Activated CD8-positive, alpha-beta T cell treated with anti-CD3 and anti-CD28 coated beads for 36 hours (primary cell): ENCODE measurements around the gene CAPN5. TPM values are rescaled to one million over a fixed set of nuclear protein-coding genes. Genes with fewer than 3 reads are reported as not detected.

Source experiments
- ATAC-seq: fragments of 200-7000 bp; cut with Tn5 transposase; one replicate; pipeline ENCODE4 v1.10.0; 2021; ENCODE audit warnings: mild to moderate bottlenecking, moderate library complexity
- CTCF ChIA-PET: fragments of 350-600 bp; sonication (Branson Sonifier 250); formaldehyde crosslinking; loops from one replicate; lab custom pipeline; 2021; ENCODE audit warnings: antibody characterized with exemption; lab: Charles Lee
- POLR2A ChIA-PET: fragments of 350-600 bp; sonication (Branson Sonifier 250); formaldehyde crosslinking; loops from one replicate; lab custom pipeline; 2021; ENCODE audit warnings: antibody characterized with exemption; lab: Charles Lee
- DNase-seq: peaks from one replicate; pipeline ENCODE4 v3.0.0-alpha.2; 2020
- H3K27ac Mint-ChIP-seq: one replicate; pipeline ENCODE4 v1.8.0; 2021; ENCODE audit warnings: mild to moderate bottlenecking, mixed read lengths
- H3K27me3 Mint-ChIP-seq: one replicate; pipeline ENCODE4 v1.8.0; 2021; ENCODE audit warnings: mixed read lengths
- H3K36me3 Mint-ChIP-seq: one replicate; pipeline ENCODE4 v1.8.0; 2021; ENCODE audit warnings: low read depth, mixed read lengths
- H3K4me1 Mint-ChIP-seq: one replicate; pipeline ENCODE4 v1.8.0; 2021; ENCODE audit warnings: low read depth, mixed read lengths
- H3K4me3 Mint-ChIP-seq: one replicate; pipeline ENCODE4 v1.8.0; 2021; ENCODE audit warnings: mild to moderate bottlenecking, moderate library complexity, mixed read lengths
- H3K9me3 Mint-ChIP-seq: one replicate; pipeline ENCODE4 v1.8.0; 2021; ENCODE audit warnings: mixed read lengths
- intact Hi-C: fragments of 100-400 bp; cut with micrococcal nuclease; formaldehyde crosslinking; loops from one replicate; pipeline ENCODE4 v1.10.0; 2022
- total RNA-seq, 2 experiments: library from RNA; stranded (reverse); gene quantifications; one replicate each; pipeline ENCODE4 v1.2.3, GENCODE V29; 2021
- TF ChIP-seq, protein P1 (sequence below): fragments of 200-600 bp; IDR thresholded peaks from one replicate; pipeline ENCODE4 v1.8.0; 2022; ENCODE audit warnings: antibody characterized with exemption, mild to moderate bottlenecking

Gene CAPN5
- total RNA-seq, 2 experiments from 2014 or later: 1.6 to 2.2 TPM

DNA sequence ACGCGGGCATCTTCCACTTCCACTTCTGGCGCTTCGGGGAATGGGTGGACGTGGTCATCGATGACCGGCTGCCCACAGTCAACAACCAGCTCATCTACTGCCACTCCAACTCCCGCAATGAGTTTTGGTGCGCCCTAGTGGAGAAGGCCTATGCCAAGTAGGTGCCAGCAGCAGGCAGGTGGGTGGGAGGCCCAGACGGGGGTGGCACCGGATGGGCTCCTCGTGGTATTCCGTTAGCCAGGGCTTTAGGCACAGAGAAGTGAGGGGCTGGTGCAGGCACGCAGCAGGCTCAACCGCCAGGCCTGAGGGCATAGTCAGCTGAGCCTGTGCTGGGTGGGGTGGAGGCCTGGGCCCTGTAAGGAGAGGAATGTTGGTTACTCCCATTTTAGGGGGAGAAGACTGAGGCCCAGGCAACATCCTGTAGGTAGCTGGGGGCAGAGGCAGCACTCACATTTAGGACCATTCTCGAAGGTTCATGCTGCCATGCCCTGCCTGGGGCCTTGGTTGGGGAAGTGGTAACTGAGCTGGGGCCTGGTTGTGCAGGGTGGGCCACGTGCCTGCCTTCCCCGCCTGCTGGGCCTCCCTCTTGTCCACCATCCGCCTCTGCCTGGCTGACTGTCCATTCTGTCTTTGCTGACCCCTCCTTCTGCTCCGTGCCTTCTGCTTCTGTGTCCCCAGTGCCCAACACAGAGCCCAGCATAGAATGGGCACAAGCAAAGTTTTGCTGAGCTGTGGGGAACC, 46.0 kb downstream of the CAPN5 start:
- ChIA-PET CTCF (interaction anchor here (0.9 to 4.8 kb wide), 7 partner anchors 9 to 73 kb away, joined by 3 to 18 read pairs (median 3); partner anchors contain the start of gene MYO7A), POLR2A (no interaction called here)
- no peak overlapping the region for H3K27ac Mint-ChIP-seq
- ATAC-seq (no peak), DNase-seq (no peak)
- H3K36me3 Mint-ChIP-seq: no peaks in the 10 kb centered on the region
- no peaks in the 10 kb centered on the region for H3K4me1 Mint-ChIP-seq
- TF ChIP-seq, protein P1, sequence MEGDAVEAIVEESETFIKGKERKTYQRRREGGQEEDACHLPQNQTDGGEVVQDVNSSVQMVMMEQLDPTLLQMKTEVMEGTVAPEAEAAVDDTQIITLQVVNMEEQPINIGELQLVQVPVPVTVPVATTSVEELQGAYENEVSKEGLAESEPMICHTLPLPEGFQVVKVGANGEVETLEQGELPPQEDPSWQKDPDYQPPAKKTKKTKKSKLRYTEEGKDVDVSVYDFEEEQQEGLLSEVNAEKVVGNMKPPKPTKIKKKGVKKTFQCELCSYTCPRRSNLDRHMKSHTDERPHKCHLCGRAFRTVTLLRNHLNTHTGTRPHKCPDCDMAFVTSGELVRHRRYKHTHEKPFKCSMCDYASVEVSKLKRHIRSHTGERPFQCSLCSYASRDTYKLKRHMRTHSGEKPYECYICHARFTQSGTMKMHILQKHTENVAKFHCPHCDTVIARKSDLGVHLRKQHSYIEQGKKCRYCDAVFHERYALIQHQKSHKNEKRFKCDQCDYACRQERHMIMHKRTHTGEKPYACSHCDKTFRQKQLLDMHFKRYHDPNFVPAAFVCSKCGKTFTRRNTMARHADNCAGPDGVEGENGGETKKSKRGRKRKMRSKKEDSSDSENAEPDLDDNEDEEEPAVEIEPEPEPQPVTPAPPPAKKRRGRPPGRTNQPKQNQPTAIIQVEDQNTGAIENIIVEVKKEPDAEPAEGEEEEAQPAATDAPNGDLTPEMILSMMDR: no peak
- intact Hi-C loops: no loop called here
- H3K4me3 Mint-ChIP-seq: no peak overlapping the region
- H3K9me3 Mint-ChIP-seq: no peaks in the 10 kb centered on the region
- H3K27me3 Mint-ChIP-seq: no peaks in the 10 kb centered on the region

DNA sequence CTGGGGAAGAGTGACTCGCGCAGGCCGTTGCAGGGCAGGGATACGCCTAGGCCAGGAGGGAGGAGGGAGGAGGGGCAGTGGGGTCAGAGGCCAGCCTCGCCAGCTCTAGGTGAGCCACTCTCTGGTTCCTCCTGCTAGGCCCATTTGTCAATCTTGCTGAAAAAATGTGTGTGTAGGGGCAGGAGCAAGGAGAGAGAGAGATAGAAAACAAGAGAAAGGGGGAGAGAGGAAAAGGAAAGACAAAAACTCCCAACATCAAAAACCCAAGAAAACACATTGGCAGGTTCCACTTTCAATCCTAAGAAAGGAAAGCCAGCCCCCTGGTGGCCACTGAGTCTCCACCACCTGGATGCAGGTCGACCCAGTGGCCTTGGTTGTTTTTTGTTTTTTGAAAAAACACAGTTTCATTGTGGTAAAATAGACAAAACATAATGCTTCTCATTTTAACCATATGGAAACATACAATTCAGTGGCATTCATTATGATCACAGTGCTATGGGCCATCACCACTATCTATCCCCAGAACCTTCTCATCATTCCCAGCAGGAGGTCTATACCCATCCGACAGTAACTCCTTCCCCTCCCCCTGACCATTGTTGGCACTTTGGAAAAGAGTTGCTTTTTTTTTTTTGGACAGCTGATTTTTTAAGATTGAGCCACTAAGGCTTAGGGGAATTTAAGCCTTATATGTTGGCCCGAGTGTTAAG, 46.8 kb downstream of the CAPN5 start:
- DNase-seq (peak; percentile 52), ATAC-seq (peak; percentile 37)
- Mint-ChIP-seq H3K4me1 (no peaks in the 10 kb centered on the region), H3K27ac (no peak overlapping the region), H3K9me3 (no peaks in the 10 kb centered on the region), H3K36me3 (no peaks in the 10 kb centered on the region), H3K4me3 (no peak overlapping the region), H3K27me3 (no peaks in the 10 kb centered on the region)
- TF ChIP-seq, protein P1: peak; percentile 25
- intact Hi-C loops: no loop called here
- ChIA-PET POLR2A (no interaction called here), CTCF (interaction anchor here (0.9 to 4.8 kb wide), 6 partner anchors 14 to 74 kb away, joined by 3 to 18 read pairs (median 3); partner anchors contain the start of gene MYO7A)

GRCh38 chr11:77114089-77114463, 47.3 kb downstream of the CAPN5 start:
- ChIA-PET CTCF (interaction anchor here (0.9 to 4.8 kb wide), 5 partner anchors 14 to 302 kb away, joined by 3 to 18 read pairs (median 3); partner anchors contain the start of gene MYO7A), POLR2A (no interaction called here)
- Mint-ChIP-seq H3K27ac (no peak overlapping the region), H3K4me1 (no peaks in the 10 kb centered on the region), H3K4me3 (no peak overlapping the region), H3K36me3 (no peaks in the 10 kb centered on the region), H3K9me3 (no peaks in the 10 kb centered on the region), H3K27me3 (no peaks in the 10 kb centered on the region)
- DNase-seq (no peak), ATAC-seq (no peak)
- intact Hi-C loops: no loop called here
- TF ChIP-seq, protein P1: no peak

- H3K4me1 Mint-ChIP-seq: no peaks in the 10 kb centered on the region
- CTCF ChIA-PET: interaction anchor here (0.9 to 4.8 kb wide), 4 partner anchors 13 to 303 kb away, joined by 3 to 18 read pairs (median 8); partner anchors contain the start of gene MYO7A
- POLR2A ChIA-PET: no interaction called here
- H3K4me3 Mint-ChIP-seq: no peak overlapping the region
- TF ChIP-seq, protein P1: peak; percentile 37
- intact Hi-C loops: no loop called here
- no peaks in the 10 kb centered on the region for H3K27me3 Mint-ChIP-seq
- ATAC-seq (peak; percentile 51), DNase-seq (no peak)
- no peak overlapping the region for H3K27ac Mint-ChIP-seq
- no peaks in the 10 kb centered on the region for H3K9me3 Mint-ChIP-seq
- H3K36me3 Mint-ChIP-seq: no peaks in the 10 kb centered on the region
These were observed 48.4 kb downstream of the CAPN5 start for GRCh38 chr11:77115181-77115611.

DNA sequence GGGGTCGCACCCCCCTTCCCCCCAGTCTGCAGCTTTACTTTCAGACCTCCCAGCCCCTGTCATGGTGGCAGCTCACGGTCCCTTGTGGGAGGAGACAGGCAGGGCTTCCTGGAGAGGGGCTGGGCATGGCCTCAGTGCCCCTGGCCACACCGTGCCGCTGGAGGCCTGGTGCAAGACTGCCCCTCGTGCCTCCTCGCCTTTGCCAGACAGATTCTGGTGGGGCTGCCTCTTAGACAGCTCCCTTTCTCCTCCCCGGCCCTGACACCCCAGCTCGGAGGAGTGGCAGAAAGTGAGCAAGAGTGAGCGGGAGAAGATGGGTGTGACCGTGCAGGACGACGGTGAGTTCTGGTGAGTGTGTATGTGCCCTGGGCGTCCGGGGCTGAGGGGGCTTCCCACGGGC, 49.2 kb downstream of the CAPN5 start:
- no peaks in the 10 kb centered on the region for H3K27me3 Mint-ChIP-seq
- ATAC-seq: no peak
- no peak overlapping the region for H3K27ac Mint-ChIP-seq
- H3K9me3 Mint-ChIP-seq: no peaks in the 10 kb centered on the region
- H3K4me1 Mint-ChIP-seq: no peaks in the 10 kb centered on the region
- H3K36me3 Mint-ChIP-seq: no peaks in the 10 kb centered on the region
- H3K4me3 Mint-ChIP-seq: no peak overlapping the region
- TF ChIP-seq, protein P1: no peak
- CTCF ChIA-PET: interaction anchor here (1.7 to 2.4 kb wide), 2 partner anchors 11 to 33 kb away, joined by 3 to 13 read pairs; partner anchors contain the start of gene MYO7A
- intact Hi-C loops: no loop called here
- POLR2A ChIA-PET: no interaction called here
- DNase-seq: no peak
